Type B pancreatic cell (in vitro differentiated cells): Measurements from ENCODE around the gene RPL22. TPM values are rescaled to one million over a fixed set of nuclear protein-coding genes. Genes with fewer than 3 reads are reported as not detected.

Experiments
- DNase-seq: peaks from one replicate; pipeline ENCODE4 v3.0.0; 2021; ENCODE audit warnings: mixed read lengths; ENCODE audit not compliant: unreplicated experiment; ENCODE audit errors: extremely low spot score
- H3K27ac Mint-ChIP-seq: 2 replicates; pipeline ENCODE4 v1.8.0; 2021; ENCODE audit warnings: mild to moderate bottlenecking, mixed read lengths
- H3K27me3 Mint-ChIP-seq: 2 replicates; pipeline ENCODE4 v1.8.0; 2021; ENCODE audit warnings: mixed read lengths
- H3K36me3 Mint-ChIP-seq: 2 replicates; pipeline ENCODE4 v1.8.0; 2021; ENCODE audit warnings: mixed read lengths
- H3K4me1 Mint-ChIP-seq: one replicate; pipeline ENCODE4 v1.8.0; 2021; ENCODE audit warnings: mixed read lengths; ENCODE audit not compliant: unreplicated experiment
- H3K4me3 Mint-ChIP-seq: 2 replicates; pipeline ENCODE4 v1.8.0; 2021; ENCODE audit warnings: mild to moderate bottlenecking, mixed read lengths
- H3K9me3 Mint-ChIP-seq: 2 replicates; pipeline ENCODE4 v1.8.0; 2021; ENCODE audit warnings: mixed read lengths
- CTCF ChIP-seq: fragments of 200-600 bp; sonication (generic); conservative IDR thresholded peaks from 2 replicates; pipeline ENCODE4 v1.5.0; 2021; ENCODE audit warnings: antibody characterized with exemption, mild to moderate bottlenecking
- total RNA-seq: library from RNA; stranded (reverse); gene quantifications from 2 replicates; pipeline ENCODE4 v1.2.1, GENCODE V29; 2021; ENCODE audit warnings: low replicate concordance

RPL22 gene
- total RNA-seq, 1 donor from 2014 or later = 499 TPM

DNA sequence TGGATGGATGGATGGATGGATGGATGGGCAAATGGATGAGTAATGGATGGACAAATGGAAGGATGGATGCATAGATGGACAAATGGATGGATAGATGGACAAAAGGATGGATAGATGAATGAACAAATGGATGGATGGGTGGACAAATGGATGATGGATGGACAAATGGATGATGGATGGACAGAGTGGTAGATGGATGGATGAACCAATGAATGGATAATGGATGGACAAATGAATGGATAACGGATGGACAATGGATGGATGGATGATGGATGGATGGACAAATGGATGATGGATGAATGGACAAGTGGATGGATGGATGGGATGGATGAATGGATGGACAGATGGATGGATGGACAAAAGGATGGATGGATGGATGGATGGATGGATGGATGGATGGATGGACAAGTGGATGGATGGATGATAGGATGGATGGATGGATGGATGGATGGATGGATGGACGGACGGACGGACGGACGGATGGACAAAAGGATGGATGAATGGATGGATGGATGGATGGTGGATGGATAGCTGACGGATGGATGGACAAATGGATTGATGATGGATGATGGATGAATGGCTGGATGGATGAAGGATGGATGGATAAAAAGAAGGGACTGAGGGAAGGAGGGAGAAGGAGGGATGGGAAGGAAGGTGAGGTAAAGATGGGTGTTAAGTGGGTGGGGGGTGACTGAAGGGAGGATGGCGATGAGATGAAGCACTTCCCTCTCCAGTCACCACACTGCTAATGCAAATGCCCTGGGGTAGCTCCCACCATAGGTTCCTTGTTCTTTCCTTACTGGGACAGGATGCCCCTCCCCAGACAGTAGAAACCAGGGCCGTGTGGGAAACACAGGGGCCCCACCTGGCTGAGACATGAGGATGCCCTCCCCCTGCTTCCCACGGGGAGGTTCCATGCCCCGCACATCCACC, 49.1 kb downstream of the RPL22 start:
- no peaks in the 10 kb centered on the region for H3K36me3 Mint-ChIP-seq
- no peak for TF ChIP-seq CTCF
- H3K27me3 Mint-ChIP-seq = peaks cover 19% of the 10 kb centered on the region
- no peak overlapping the region for H3K4me3 Mint-ChIP-seq
- peaks cover 8% of the 10 kb centered on the region for H3K4me1 Mint-ChIP-seq
- no peak overlapping the region for H3K27ac Mint-ChIP-seq
- no peaks in the 10 kb centered on the region for H3K9me3 Mint-ChIP-seq
- DNase-seq = no peak

DNA sequence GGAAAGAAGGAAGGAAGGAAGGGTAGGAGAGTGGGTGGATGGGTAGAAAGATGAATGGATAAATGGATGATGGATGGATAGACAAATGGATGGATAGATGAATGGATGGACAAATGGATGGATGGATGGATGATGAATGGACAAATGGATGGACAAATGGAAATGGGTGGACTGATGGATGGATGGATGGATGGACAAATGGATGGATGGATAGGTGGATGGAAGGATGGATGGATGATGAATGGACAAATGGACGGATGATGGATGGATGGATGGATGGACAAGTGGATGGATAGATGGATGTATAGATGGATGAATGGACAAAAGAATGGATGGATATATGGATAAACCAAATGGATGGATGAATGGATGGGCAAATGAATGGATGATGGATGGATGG, 49.8 kb downstream of the RPL22 start:
- H3K36me3 Mint-ChIP-seq = no peaks in the 10 kb centered on the region
- no peak for DNase-seq
- no peak overlapping the region for H3K4me3 Mint-ChIP-seq
- H3K27ac Mint-ChIP-seq = no peak overlapping the region
- H3K9me3 Mint-ChIP-seq = no peaks in the 10 kb centered on the region
- H3K27me3 Mint-ChIP-seq = peaks cover 19% of the 10 kb centered on the region
- peaks cover 11% of the 10 kb centered on the region for H3K4me1 Mint-ChIP-seq
- no peak for TF ChIP-seq CTCF

DNA sequence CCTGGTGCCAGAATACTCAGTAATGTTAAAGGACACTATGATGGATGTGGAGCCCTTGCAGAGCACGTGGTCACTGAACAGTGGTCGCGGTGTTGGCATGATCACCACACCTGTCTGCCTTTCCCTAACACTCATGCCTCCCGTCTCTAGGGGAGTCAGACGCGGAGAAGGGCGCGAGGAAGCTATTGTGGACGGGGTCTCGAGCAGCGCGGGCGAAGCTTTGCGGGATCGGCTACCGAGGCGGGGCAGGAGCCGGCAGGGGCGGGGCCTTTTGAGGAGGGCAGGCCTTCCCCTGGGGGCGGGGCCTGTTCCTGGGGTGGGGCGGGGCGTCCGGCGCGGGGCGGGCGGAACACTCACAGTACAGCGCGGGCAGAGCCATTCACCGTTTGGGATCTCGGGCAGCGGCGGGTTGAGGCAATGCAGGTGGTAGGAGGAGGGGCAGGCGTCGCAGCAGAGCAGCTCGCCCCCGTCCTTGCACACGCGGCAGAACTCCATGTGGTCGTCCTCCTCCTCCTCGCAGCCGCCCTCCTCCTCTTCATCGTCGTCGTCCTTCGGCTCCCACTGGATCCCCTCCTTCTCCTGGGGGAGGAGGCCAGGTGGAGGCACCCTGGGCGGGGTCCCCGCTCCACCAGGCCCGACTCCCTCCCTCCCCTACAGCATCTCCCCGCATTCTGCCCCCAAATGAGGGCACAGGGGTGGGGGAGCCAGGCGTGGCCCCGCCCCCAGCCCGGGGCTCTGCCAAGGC, 50.7 kb downstream of the RPL22 start:
- Mint-ChIP-seq H3K27ac (peak overlapping the region; percentile 61), H3K4me3 (peak overlapping the region; percentile 88), H3K36me3 (no peaks in the 10 kb centered on the region), H3K27me3 (peaks cover 21% of the 10 kb centered on the region), H3K4me1 (peaks cover 19% of the 10 kb centered on the region), H3K9me3 (no peaks in the 10 kb centered on the region)
- TF ChIP-seq CTCF = no peak
- peak; percentile 86 for DNase-seq

DNA sequence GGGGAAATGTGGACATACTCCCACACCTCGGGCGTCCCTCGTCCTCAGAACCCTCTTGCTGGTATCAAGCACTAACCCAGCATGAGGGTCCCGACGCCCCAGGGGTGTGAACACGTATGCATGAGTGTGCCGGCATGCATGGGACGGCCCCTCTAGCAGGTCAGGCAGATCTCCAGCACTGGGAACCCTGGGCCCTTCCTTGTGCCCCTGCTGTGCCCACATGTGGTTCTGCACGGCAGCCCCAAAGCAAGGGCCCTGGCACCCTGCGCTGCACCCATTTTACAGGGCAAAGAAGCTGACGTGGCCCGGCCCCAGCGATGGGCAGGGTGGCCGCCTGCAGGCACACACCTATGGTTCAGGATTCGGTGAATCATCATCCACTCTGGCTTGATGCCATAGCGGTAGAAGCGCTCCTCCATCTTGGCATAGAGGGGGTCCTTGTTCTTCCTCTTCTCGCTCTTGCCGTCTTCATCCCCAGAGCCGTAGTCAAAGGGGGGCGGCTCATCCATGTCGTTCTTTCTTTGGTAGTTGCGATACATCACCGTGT, 53.5 kb downstream of the RPL22 start:
- Mint-ChIP-seq H3K4me3 (no peak overlapping the region), H3K9me3 (no peaks in the 10 kb centered on the region), H3K27ac (no peak overlapping the region), H3K4me1 (peaks cover 15% of the 10 kb centered on the region), H3K36me3 (no peaks in the 10 kb centered on the region), H3K27me3 (peaks cover 15% of the 10 kb centered on the region)
- DNase-seq = no peak
- TF ChIP-seq CTCF = no peak

DNA sequence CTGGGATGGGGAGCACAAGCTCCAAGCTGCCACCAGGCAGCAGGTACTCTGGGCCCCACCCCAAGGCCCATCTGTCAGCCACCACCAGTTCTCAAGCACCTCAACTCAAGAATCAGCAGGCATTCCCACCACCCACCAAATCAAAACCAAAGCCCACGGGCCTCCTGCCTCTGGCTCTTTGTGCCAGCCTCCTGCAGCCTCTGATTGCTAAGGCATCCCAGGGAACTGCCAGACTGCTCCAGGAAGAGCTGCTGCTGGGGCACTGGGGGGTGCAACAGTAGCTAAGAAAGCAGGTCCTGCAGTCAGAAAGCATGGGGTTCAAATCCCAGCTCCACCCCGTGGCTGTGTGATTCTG, 54.0 kb downstream of the RPL22 start:
- Mint-ChIP-seq H3K4me3 (no peak overlapping the region), H3K27ac (no peak overlapping the region), H3K9me3 (no peaks in the 10 kb centered on the region), H3K27me3 (peaks cover 15% of the 10 kb centered on the region), H3K4me1 (peaks cover 15% of the 10 kb centered on the region), H3K36me3 (no peaks in the 10 kb centered on the region)
- DNase-seq = no peak
- TF ChIP-seq CTCF = no peak
